Spleen (tissue), 3 donors: ENCODE measurements around the gene ARHGAP5.
A peak's percentile ranks its signal among the peaks of the same experiment; 100 is the strongest.

Experiments
- POLR2A ChIP-seq, 3 donors: fragments of 450-650 bp; IDR thresholded peaks; one replicate each; pipeline ENCODE4 v1.5.1; 2017; ENCODE audit warnings: antibody characterized with exemption in 3 of 3, mild to moderate bottlenecking in 1 of 3
- POLR2AphosphoS5 ChIP-seq, 3 donors: sonication (generic); formaldehyde crosslinking; IDR thresholded peaks; one replicate each; pipeline ENCODE4 v1.5.1; 2017; ENCODE audit warnings: antibody characterized with exemption in 3 of 3

- TF ChIP-seq POLR2A (IDR thresholded peaks at IDR 0.05), result no peak
- peak in 1 of 3 donors; percentile 53 for TF ChIP-seq POLR2AphosphoS5 (IDR thresholded peaks at IDR 0.05)
These were observed 124.8 kb downstream of the ARHGAP5 start, which contains the start of gene RNU6-7 for GRCh38 chr14:32201816-32202490.
